Common myeloid progenitor, CD34-positive (primary cell): ENCODE measurements around the gene INPP4B.

Experiments used
- CTCF ChIA-PET: fragments of 350-600 bp; sonication (Branson Sonifier 250); formaldehyde crosslinking; loops from one replicate; lab custom pipeline; 2021; ENCODE audit warnings: antibody characterized with exemption; lab: Charles Lee
- POLR2A ChIA-PET: fragments of 350-600 bp; sonication (Branson Sonifier 250); formaldehyde crosslinking; loops from one replicate; lab custom pipeline; 2021; ENCODE audit warnings: antibody characterized with exemption; lab: Charles Lee
- DNase-seq, 3 donors: peaks; one replicate each; pipeline versions ENCODE4 v3.0.0 to v3.0.0-alpha.2; 2013
- H3K27ac ChIP-seq, 2 experiments: 1 replicate in 1 of 2; 2 replicates in 1 of 2; pipeline ENCODE4 v1.7.0; 2013; ENCODE audit warnings: inconsistent platforms in 2 of 2, low read length in 2 of 2, mild to moderate bottlenecking in 2 of 2, low read depth in 1 of 2, moderate library complexity in 1 of 2; ENCODE audit not compliant: severe bottlenecking in 2 of 2, insufficient read depth in 1 of 2, poor library complexity in 1 of 2
- H3K27me3 ChIP-seq, 5 experiments: replicated peaks in 2 of 5; 1 replicate in 3 of 5; 2 replicates in 2 of 5; pipeline versions ENCODE4 v1.6.1 to v1.7.0; 2013; ENCODE audit warnings: low read length in 4 of 5, mild to moderate bottlenecking in 2 of 5, moderate library complexity in 2 of 5, inconsistent platforms in 1 of 5; ENCODE audit not compliant: insufficient read depth in 5 of 5, control insufficient read depth in 4 of 5
- H3K36me3 ChIP-seq, 4 experiments: 1 replicate in 2 of 4; 2 replicates in 2 of 4; pipeline versions ENCODE4 v1.6.1 to v1.7.0; 2013; ENCODE audit warnings: low read length in 3 of 4, control low read depth in 1 of 4, mild to moderate bottlenecking in 1 of 4; ENCODE audit not compliant: control insufficient read depth in 4 of 4, insufficient read depth in 4 of 4
- H3K4me1 ChIP-seq, 4 experiments: 1 replicate in 3 of 4; 2 replicates in 1 of 4; pipeline versions ENCODE4 v1.6.1 to v1.7.1; 2013; ENCODE audit warnings: low read length in 3 of 4, mild to moderate bottlenecking in 3 of 4, control low read depth in 1 of 4, inconsistent platforms in 1 of 4, moderate library complexity in 1 of 4; ENCODE audit not compliant: control insufficient read depth in 4 of 4, insufficient read depth in 4 of 4; ENCODE audit errors: control extremely low read depth in 1 of 4
- H3K4me3 ChIP-seq, 7 experiments: 1 replicate in 4 of 7; 2 replicates in 3 of 7; pipeline versions ENCODE4 v1.5.1 to v1.7.0; 2013; ENCODE audit warnings: mild to moderate bottlenecking in 7 of 7, low read length in 6 of 7, moderate library complexity in 6 of 7, inconsistent platforms in 2 of 7, low read depth in 2 of 7, control low read depth in 1 of 7; ENCODE audit not compliant: insufficient read depth in 4 of 7, control insufficient read depth in 1 of 7; ENCODE audit errors: extremely low read depth in 1 of 7
- H3K9me3 ChIP-seq, 5 experiments: 1 replicate in 4 of 5; 2 replicates in 1 of 5; pipeline versions ENCODE4 v1.6.1 to v1.7.1; 2013; ENCODE audit warnings: low read length in 4 of 5, mild to moderate bottlenecking in 2 of 5, inconsistent platforms in 1 of 5, low read depth in 1 of 5, moderate library complexity in 1 of 5; ENCODE audit not compliant: control insufficient read depth in 4 of 5, insufficient read depth in 2 of 5; ENCODE audit errors: control extremely low read depth in 1 of 5
- WGBS: methylation state at CpG from one replicate; pipeline ENCODE4 v1.1.5; 2013; ENCODE audit not compliant: insufficient coverage; 5-methylcytosine and 5-hydroxymethylcytosine counted together

Gene INPP4B

GRCh38 chr4:142762280-142762679 is 83.8 kb downstream of the INPP4B start:
- 100% methylated on average over 1 of the region's 2 CpGs for WGBS
- Histone ChIP-seq H3K36me3 (peaks cover 0 to 11% (median 3%) of the 10 kb centered on the region in 4 experiments), H3K9me3 (no peaks in the 10 kb centered on the region), H3K27ac (no peak overlapping the region), H3K27me3 (no peaks in the 10 kb centered on the region), H3K4me1 (peaks cover 0 to 5% (median 0%) of the 10 kb centered on the region in 4 experiments), H3K4me3 (no peak overlapping the region)
- POLR2A ChIA-PET: no interaction called here
- no peak for DNase-seq
- CTCF ChIA-PET: interaction anchor here (1.2 to 1.8 kb wide), 3 partner anchors 9 to 70 kb away, joined by 3 to 6 read pairs (median 4); no protein-coding TSS in a partner anchor

GRCh38 chr4:142752202-142752786 is 93.8 kb downstream of the INPP4B start:
- H3K4me3 ChIP-seq: no peak overlapping the region
- peaks cover 0 to 11% (median 1%) of the 10 kb centered on the region in 4 experiments for H3K4me1 ChIP-seq
- H3K36me3 ChIP-seq: no peaks in the 10 kb centered on the region
- DNase-seq: no peak
- no peak overlapping the region for H3K27ac ChIP-seq
- H3K27me3 ChIP-seq: no peaks in the 10 kb centered on the region
- ChIA-PET POLR2A (interaction anchor here (1.2 kb wide), 1 partner anchor 11 kb away, joined by 3 read pairs; no protein-coding TSS in a partner anchor), CTCF (interaction anchor here (0.7 to 2.2 kb wide), 10 partner anchors 9 to 345 kb away, joined by 3 to 8 read pairs (median 4); no protein-coding TSS in a partner anchor)
- H3K9me3 ChIP-seq: peaks cover 0 to 4% (median 0%) of the 10 kb centered on the region in 5 experiments
- WGBS: 92% methylated on average over 5 of the region's 6 CpGs

GRCh38 chr4:142743121-142743825 is 102.8 kb downstream of the INPP4B start:
- CTCF ChIA-PET: interaction anchor here (0.8 to 2.3 kb wide), 4 partner anchors 9 to 460 kb away, joined by 3 to 8 read pairs (median 4); no protein-coding TSS in a partner anchor
- DNase-seq: peak in 1 of 3 donors; percentile 13
- Histone ChIP-seq H3K9me3 (peaks cover 0 to 37% (median 5%) of the 10 kb centered on the region in 5 experiments), H3K27ac (no peak overlapping the region), H3K27me3 (no peaks in the 10 kb centered on the region), H3K4me3 (no peak overlapping the region), H3K4me1 (no peaks in the 10 kb centered on the region), H3K36me3 (peaks cover 0 to 10% (median 1%) of the 10 kb centered on the region in 4 experiments)
- POLR2A ChIA-PET: no interaction called here

GRCh38 chr4:142741995-142742394 is 104.1 kb downstream of the INPP4B start:
- peaks cover 0 to 33% (median 5%) of the 10 kb centered on the region in 5 experiments for H3K9me3 ChIP-seq
- H3K4me1 ChIP-seq: no peaks in the 10 kb centered on the region
- WGBS: 100% methylated on average over 1 of the region's 1 CpG
- H3K4me3 ChIP-seq: no peak overlapping the region
- ChIA-PET CTCF (interaction anchor here (2.3 kb wide), 1 partner anchor 10 kb away, joined by 8 read pairs; no protein-coding TSS in a partner anchor), POLR2A (no interaction called here)
- no peaks in the 10 kb centered on the region for H3K27me3 ChIP-seq
- H3K27ac ChIP-seq: no peak overlapping the region
- no peak for DNase-seq
- peaks cover 0 to 10% (median 1%) of the 10 kb centered on the region in 4 experiments for H3K36me3 ChIP-seq

GRCh38 chr4:142728233-142728632 is 117.9 kb downstream of the INPP4B start:
- Histone ChIP-seq H3K4me3 (no peak overlapping the region), H3K4me1 (peaks cover 0 to 19% (median 0%) of the 10 kb centered on the region in 4 experiments), H3K27ac (no peak overlapping the region), H3K36me3 (peaks cover 0 to 3% (median 0%) of the 10 kb centered on the region in 4 experiments), H3K9me3 (peaks cover 0 to 3% (median 0%) of the 10 kb centered on the region in 5 experiments), H3K27me3 (no peaks in the 10 kb centered on the region)
- no peak for DNase-seq
- WGBS: no CpG with 5 or more reads among the region's 2 CpGs
- ChIA-PET POLR2A (no interaction called here), CTCF (interaction anchor here (2.7 kb wide), 1 partner anchor 9 kb away, joined by 11 read pairs; no protein-coding TSS in a partner anchor)

GRCh38 chr4:142727149-142727548 is 119.0 kb downstream of the INPP4B start:
- H3K27me3 ChIP-seq: no peaks in the 10 kb centered on the region
- no peak overlapping the region for H3K4me3 ChIP-seq
- no CpG with 5 or more reads among the region's 3 CpGs for WGBS
- H3K27ac ChIP-seq: no peak overlapping the region
- CTCF ChIA-PET: interaction anchor here (0.9 to 1.7 kb wide), 2 partner anchors 16 to 119 kb away, joined by 3 read pairs; partner anchors contain the start of gene INPP4B
- H3K9me3 ChIP-seq: peaks cover 0 to 3% (median 0%) of the 10 kb centered on the region in 5 experiments
- DNase-seq: peak in 2 of 3 donors; percentile 30 to 51
- POLR2A ChIA-PET: no interaction called here
- H3K4me1 ChIP-seq: peaks cover 0 to 16% (median 0%) of the 10 kb centered on the region in 4 experiments
- H3K36me3 ChIP-seq: peaks cover 0 to 3% (median 0%) of the 10 kb centered on the region in 4 experiments
